Lung (tissue), 12 donors: ENCODE measurements around the gene CFAP61. TPM values are rescaled to one million over a fixed set of nuclear protein-coding genes. Genes with fewer than 3 reads are reported as not detected.

ENCODE experiments used
- ATAC-seq: fragments of 200-7000 bp; cut with Tn5 transposase; one replicate; pipeline ENCODE4 v1.9.1; 2020; ENCODE audit warnings: moderate number of reproducible peaks; ENCODE audit not compliant: insufficient read depth, low FRiP score
- DNase-seq, 3 donors: peaks; one replicate each; pipeline ENCODE4 v3.0.0-alpha.2; 2013 to 2017
- H3K27ac ChIP-seq, 2 donors: one replicate each; pipeline ENCODE4 v1.5.1; 2013; ENCODE audit warnings: mild to moderate bottlenecking in 2 of 2, moderate library complexity in 2 of 2, control low read depth in 1 of 2, inconsistent platforms in 1 of 2, low read depth in 1 of 2, low read length in 1 of 2
- H3K27me3 ChIP-seq, 3 donors: one replicate each; pipeline ENCODE4 v1.5.1; 2013; ENCODE audit warnings: low read length in 2 of 3; ENCODE audit not compliant: control insufficient read depth in 3 of 3, insufficient read depth in 3 of 3
- H3K36me3 ChIP-seq, 4 donors: one replicate each; pipeline ENCODE4 v1.5.1; 2013; ENCODE audit warnings: low read length in 4 of 4, mild to moderate bottlenecking in 1 of 4, moderate library complexity in 1 of 4; ENCODE audit not compliant: control insufficient read depth in 4 of 4, insufficient read depth in 4 of 4
- H3K4me1 ChIP-seq, 5 donors: one replicate each; pipeline ENCODE4 v1.5.1; 2013; ENCODE audit warnings: low read length in 5 of 5, mild to moderate bottlenecking in 2 of 5, moderate library complexity in 1 of 5; ENCODE audit not compliant: control insufficient read depth in 5 of 5, insufficient read depth in 5 of 5
- H3K4me3 ChIP-seq: one replicate; pipeline ENCODE4 v1.5.1; 2013; ENCODE audit warnings: mild to moderate bottlenecking, control low read depth, moderate library complexity
- H3K9ac ChIP-seq, 2 donors: one replicate each; pipeline ENCODE4 v1.5.1; 2013; ENCODE audit warnings: low read length in 2 of 2, control low read depth in 1 of 2; ENCODE audit not compliant: insufficient read depth in 1 of 2
- H3K9me3 ChIP-seq, 4 donors: one replicate each; pipeline ENCODE4 v1.5.1; 2013; ENCODE audit warnings: low read length in 3 of 4, mild to moderate bottlenecking in 1 of 4, moderate library complexity in 1 of 4; ENCODE audit not compliant: control insufficient read depth in 4 of 4, insufficient read depth in 3 of 4
- WGBS, 2 donors: extraction: QIAGEN DNeasy Blood & Tissue Kit; methylation state at CpG; one replicate each; pipeline ENCODE4 v1.1.7; 2013; 5-methylcytosine and 5-hydroxymethylcytosine counted together
- polyA plus RNA-seq, 2 donors: library from polyadenylated mRNA; stranded (reverse); fragments of 200-250 nt; gene quantifications; one replicate each; pipeline ENCODE4 v1.2.1, GENCODE V29; 2013
- total RNA-seq, 2 donors: library from RNA; depleted of rRNA in 1 of 2; stranded (reverse); fragments of >200 nt in 1 of 2; gene quantifications; one replicate each; pipeline ENCODE4 v1.2.1, GENCODE V29; 2014 to 2021
- TF ChIP-seq, protein P1 (sequence below): IDR thresholded peaks from 2 replicates; pipeline ENCODE4 v1.5.1; 2012; ENCODE audit warnings: mild to moderate bottlenecking; ENCODE audit errors: control extremely low read depth, extremely low read depth
- donor health status: control.
- donor health status: control.
- donor health status: Bipolar disorder and iron deficiency.
- donor health status: healthy.
- donor health status: DM: yes; HTN: yes; CAD: no.

Gene CFAP61
- total and polyA plus RNA-seq, 4 donors: 2.0 to 15.4 (median 6.5) TPM

DNA sequence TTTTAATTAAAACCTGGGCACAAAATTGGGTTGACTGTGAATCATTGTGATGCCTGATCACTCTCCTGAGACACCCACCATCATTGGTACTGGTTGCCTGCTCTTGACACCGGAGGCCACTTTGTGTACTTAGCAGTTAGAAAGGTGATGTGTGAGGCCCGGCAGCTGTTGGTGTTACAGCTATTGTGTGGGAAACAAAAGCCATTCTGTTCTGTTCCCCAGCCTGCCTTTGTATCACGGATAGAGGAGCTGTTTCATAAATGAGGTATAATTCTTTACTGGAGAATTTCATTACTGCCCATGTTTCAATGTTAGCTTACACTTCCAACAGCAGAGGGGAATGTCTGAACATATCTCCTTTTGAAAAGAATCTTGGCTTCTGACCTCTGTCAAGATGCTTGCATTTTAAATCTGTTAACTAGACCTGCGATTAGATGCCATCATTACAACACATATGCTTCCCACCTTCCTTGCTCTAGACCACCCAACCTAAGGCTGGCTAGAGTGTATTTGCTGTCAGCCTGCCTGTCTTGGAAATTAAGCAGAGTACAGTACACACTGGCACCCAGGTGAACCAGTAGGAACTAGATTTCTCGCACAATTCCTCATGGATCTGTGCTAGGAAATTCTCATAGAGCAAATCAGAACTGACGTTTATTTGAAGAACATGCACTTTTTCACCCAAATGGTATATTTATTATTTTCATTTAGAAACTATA is 173.2 kb downstream of the CFAP61 start:
- Histone ChIP-seq H3K4me3 (no peak overlapping the region), H3K9me3 (peaks cover 0 to 6% (median 1%) of the 10 kb centered on the region in 4 donors), H3K36me3 (no peaks in the 10 kb centered on the region), H3K27me3 (no peaks in the 10 kb centered on the region), H3K27ac (no peak overlapping the region), H3K9ac (peak overlapping the region in 1 of 2 donors; percentile 44), H3K4me1 (peaks cover 0 to 11% (median 9%) of the 10 kb centered on the region in 5 donors)
- TF ChIP-seq, protein P1, sequence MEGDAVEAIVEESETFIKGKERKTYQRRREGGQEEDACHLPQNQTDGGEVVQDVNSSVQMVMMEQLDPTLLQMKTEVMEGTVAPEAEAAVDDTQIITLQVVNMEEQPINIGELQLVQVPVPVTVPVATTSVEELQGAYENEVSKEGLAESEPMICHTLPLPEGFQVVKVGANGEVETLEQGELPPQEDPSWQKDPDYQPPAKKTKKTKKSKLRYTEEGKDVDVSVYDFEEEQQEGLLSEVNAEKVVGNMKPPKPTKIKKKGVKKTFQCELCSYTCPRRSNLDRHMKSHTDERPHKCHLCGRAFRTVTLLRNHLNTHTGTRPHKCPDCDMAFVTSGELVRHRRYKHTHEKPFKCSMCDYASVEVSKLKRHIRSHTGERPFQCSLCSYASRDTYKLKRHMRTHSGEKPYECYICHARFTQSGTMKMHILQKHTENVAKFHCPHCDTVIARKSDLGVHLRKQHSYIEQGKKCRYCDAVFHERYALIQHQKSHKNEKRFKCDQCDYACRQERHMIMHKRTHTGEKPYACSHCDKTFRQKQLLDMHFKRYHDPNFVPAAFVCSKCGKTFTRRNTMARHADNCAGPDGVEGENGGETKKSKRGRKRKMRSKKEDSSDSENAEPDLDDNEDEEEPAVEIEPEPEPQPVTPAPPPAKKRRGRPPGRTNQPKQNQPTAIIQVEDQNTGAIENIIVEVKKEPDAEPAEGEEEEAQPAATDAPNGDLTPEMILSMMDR: no peak
- WGBS, 2 donors: 57 to 65% methylated on average over 6 of the region's 6 CpGs
- DNase-seq (peak; percentile 64 to 82 (median 72)), ATAC-seq (no peak)

- H3K27me3 ChIP-seq: no peaks in the 10 kb centered on the region
- TF ChIP-seq, protein P1: no peak
- DNase-seq (no peak), ATAC-seq (no peak)
- H3K36me3 ChIP-seq: no peaks in the 10 kb centered on the region
- H3K27ac ChIP-seq: peak overlapping the region in 1 of 2 donors; percentile 38
- H3K9me3 ChIP-seq: peaks cover 0 to 6% (median 1%) of the 10 kb centered on the region in 4 donors
- peaks cover 0 to 11% (median 9%) of the 10 kb centered on the region in 5 donors for H3K4me1 ChIP-seq
- H3K9ac ChIP-seq: no peak overlapping the region
- H3K4me3 ChIP-seq: no peak overlapping the region
- WGBS, 2 donors: 80 to 94% methylated on average over 6 of the region's 6 CpGs
Observed at GRCh38 chr20:20226554-20226953, 174.2 kb downstream of the CFAP61 start.

- no peak overlapping the region for H3K9ac ChIP-seq
- no peak for DNase-seq
- WGBS, 2 donors: 98 to 99% methylated on average over 2 of the region's 2 CpGs
- H3K27me3 ChIP-seq: no peaks in the 10 kb centered on the region
- H3K36me3 ChIP-seq: no peaks in the 10 kb centered on the region
- TF ChIP-seq, protein P1: no peak
- no peak overlapping the region for H3K4me3 ChIP-seq
- ATAC-seq: no peak
- peaks cover 0 to 13% (median 9%) of the 10 kb centered on the region in 5 donors for H3K4me1 ChIP-seq
- peak overlapping the region in 1 of 2 donors; percentile 38 for H3K27ac ChIP-seq
- peaks cover 0 to 6% (median 2%) of the 10 kb centered on the region in 4 donors for H3K9me3 ChIP-seq
Observed at GRCh38 chr20:20227013-20227571, 174.8 kb downstream of the CFAP61 start.
